ENCODE measurements around the gene STAP2. TPM values are rescaled to one million over a fixed set of nuclear protein-coding genes. Genes with fewer than 3 reads are reported as not detected.

Gene STAP2
- total and polyA plus RNA-seq, 9 of the 15 experiments (the other 6 are each of a cell fraction or from before 2014, with no cell fraction given): 1.2 to 9.8 (median 4.5) TPM

DNA sequence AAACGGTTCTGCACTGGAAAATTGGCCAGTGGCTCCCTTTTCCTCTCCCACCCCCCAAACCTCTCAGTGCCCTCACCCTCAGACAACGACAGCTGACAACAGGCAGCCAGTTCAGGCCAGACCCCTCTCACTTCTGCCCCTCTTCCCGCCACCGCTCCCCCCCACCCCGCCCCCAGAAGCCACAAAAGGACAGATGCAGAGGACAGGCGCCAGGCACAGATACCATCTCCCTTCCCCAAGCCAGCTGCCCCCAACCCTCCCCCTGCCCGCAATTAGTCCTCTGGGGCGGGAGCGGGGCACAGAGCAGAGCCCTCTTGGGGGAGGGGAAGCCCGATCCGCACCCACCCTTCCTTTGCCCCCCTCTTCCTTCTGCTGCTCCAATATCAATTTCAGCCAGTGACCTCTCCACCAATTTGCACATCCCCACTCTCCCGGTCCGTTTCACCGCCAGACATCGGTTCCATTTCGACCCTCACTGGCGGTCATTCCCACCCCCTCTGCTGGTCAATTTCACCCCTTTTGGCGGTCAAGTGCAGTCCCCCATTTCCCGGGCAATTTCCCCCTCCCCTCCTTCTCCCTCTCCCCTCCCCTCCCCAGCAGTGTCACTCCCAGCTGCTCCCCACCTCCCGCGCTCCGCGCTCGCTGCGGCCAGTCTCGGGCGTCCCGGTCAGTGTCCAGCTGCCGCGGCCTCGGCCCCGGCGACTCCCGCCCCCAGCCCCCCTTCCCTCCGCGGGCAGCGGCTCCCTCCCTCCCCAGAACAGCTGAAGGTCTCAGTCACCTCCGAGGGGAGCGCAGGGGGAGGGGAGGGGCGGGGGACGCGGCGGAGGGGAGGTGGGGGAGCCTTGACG, 60.0 kb downstream of the STAP2 start, which contains the start of gene SHD:
SHD (plus strand) TSS at position 848 of the 848 bp plus-strand sequence. CDS start 798 bp downstream, outside the sequence.
- WGBS (ENCODE audit: insufficient coverage, low coverage, missing lambda C conversion rate): 1% methylated on average over 10 of the region's 44 CpGs
- no peak for FAIRE-seq

More for the DNA sequence above, 60.0 kb downstream of the STAP2 start, which contains the start of gene SHD:
- no peak within 1 kb of the TSS for H3K27ac ChIP-seq (ENCODE audit: extremely low read depth, low read depth, low read length)
- peak within 1 kb of the TSS in 1 of 2 experiments; percentile 61; a peak in 2 of 4 replicates for H3K9ac ChIP-seq (ENCODE audit: insufficient read depth in 1 of 2, low read depth in 2 of 2, low read length in 2 of 2)
- H2AFZ ChIP-seq (ENCODE audit: low read depth, low read length): no peak within 1 kb of the TSS
- ChIA-PET CTCF (ENCODE audit: low intra/inter-chr PET ratio) (no interaction called here), POLR2A (interaction anchor here (0.5 to 1.6 kb wide), 4 partner anchors 15 to 165 kb away, joined by 3 to 4 read pairs (median 3); no protein-coding TSS in a partner anchor)
- H3K9me1 ChIP-seq (ENCODE audit: control insufficient read depth, insufficient read depth, low read length): no peaks in the 10 kb centered on the region
- H3K79me2 ChIP-seq (ENCODE audit: control insufficient read depth, insufficient read depth, low read length): no peaks in the 10 kb centered on the region
- in situ Hi-C loops (cut with MboI): loop anchor here (10.0 kb wide), 1 partner anchor 66 kb away; the partner anchor contains the start of gene MPND
- H4K20me1 ChIP-seq (replicated peaks; ENCODE audit: control insufficient read depth, insufficient read depth, low read length): 0 out of 2 replicates have a peak, but pooled peaks cover 5% of the 10 kb centered on the region
- H3K27me3 ChIP-seq (ENCODE audit: control insufficient read depth in 2 of 2, insufficient read depth in 2 of 2, low read length in 2 of 2): peaks cover 16 to 24% of the 10 kb centered on the region in 2 experiments; a peak in 4 of 5 replicates
- H3K4me3 ChIP-seq: no peak within 1 kb of the TSS
- H3K4me2 ChIP-seq (ENCODE audit: insufficient read depth, low read length): no peak within 1 kb of the TSS
- no peaks in the 10 kb centered on the region for H3K36me3 ChIP-seq (ENCODE audit: control insufficient read depth, insufficient read depth, low read length)
- ATAC-seq: peak; percentile 75
- no peaks in the 10 kb centered on the region for H3K9me3 ChIP-seq (replicated peaks; ENCODE audit: control insufficient read depth, insufficient read depth, low read depth, low read length)
- TF ChIP-seq, protein P1, sequence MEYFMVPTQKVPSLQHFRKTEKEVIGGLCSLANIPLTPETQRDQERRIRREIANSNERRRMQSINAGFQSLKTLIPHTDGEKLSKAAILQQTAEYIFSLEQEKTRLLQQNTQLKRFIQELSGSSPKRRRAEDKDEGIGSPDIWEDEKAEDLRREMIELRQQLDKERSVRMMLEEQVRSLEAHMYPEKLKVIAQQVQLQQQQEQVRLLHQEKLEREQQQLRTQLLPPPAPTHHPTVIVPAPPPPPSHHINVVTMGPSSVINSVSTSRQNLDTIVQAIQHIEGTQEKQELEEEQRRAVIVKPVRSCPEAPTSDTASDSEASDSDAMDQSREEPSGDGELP (CRISPR knock-in tag; IDR thresholded peaks at IDR 0.05; ENCODE audit: borderline replicate concordance): peak; percentile 51; the same call in 1 of the 2 replicates
- TF ChIP-seq ZNF511 (CRISPR knock-in tag; IDR thresholded peaks at IDR 0.05) (no peak), CBFA2T2 (conservative IDR thresholded peaks at IDR 0.05) (no peak), VEZF1 (CRISPR knock-in tag; IDR thresholded peaks at IDR 0.05) (peak; percentile 70), RNF219 (CRISPR knock-in tag; IDR thresholded peaks at IDR 0.05) (no peak), ZNF584 (CRISPR knock-in tag; IDR thresholded peaks at IDR 0.05; ENCODE audit: low read depth) (no peak), ZNF449 (CRISPR knock-in tag; IDR thresholded peaks at IDR 0.05) (no peak), ZKSCAN1 (IDR thresholded peaks at IDR 0.05; ENCODE audit: low read depth, low read length) (no peak), BHLHE40 (IDR thresholded peaks at IDR 0.05; ENCODE audit: low read length) (no peak), ZNF174 (CRISPR knock-in tag; IDR thresholded peaks at IDR 0.05) (no peak)
- BruUV-seq (replicated peaks): no TSS peak
- intact Hi-C loops (cut with micrococcal nuclease): no loop called here
- DNase-seq (ENCODE audit: extremely low read depth in 1 of 4, low spot score in 3 of 4): peak in 3 of 4 experiments; percentile 32 to 67 (median 65)
- H3K4me1 ChIP-seq (replicated peaks in 1 of 2; ENCODE audit: control insufficient read depth in 2 of 2, insufficient read depth in 2 of 2, low read length in 2 of 2): peaks cover 0 to 18% of the 10 kb centered on the region in 2 experiments; a peak in 4 of 5 replicates
